Testis (tissue), 3 donors: ENCODE measurements around the gene PPP1R3A. TPM values are rescaled to one million over a fixed set of nuclear protein-coding genes. Genes with fewer than 3 reads are reported as not detected.

Experiments
- DNase-seq: peaks from one replicate; pipeline ENCODE4 v3.0.0-alpha.2; 2019
- H3K27ac ChIP-seq, 2 donors: fragments of 200-600 bp; sonication (generic); one replicate each; pipeline ENCODE4 v1.5.1; 2019
- H3K27me3 ChIP-seq: fragments of 200-600 bp; sonication (generic); one replicate; pipeline ENCODE4 v1.5.1; 2019
- H3K36me3 ChIP-seq: fragments of 200-600 bp; sonication (generic); one replicate; pipeline ENCODE4 v1.5.1; 2017; ENCODE audit warnings: low read depth; ENCODE audit errors: missing control alignments
- H3K4me1 ChIP-seq: fragments of 200-600 bp; sonication (generic); one replicate; pipeline ENCODE4 v1.5.1; 2019
- H3K4me3 ChIP-seq, 2 donors: fragments of 200-600 bp; sonication (generic); one replicate each; pipeline ENCODE4 v1.5.1; 2017 to 2019
- H3K9me3 ChIP-seq: fragments of 200-600 bp; sonication (generic); one replicate; pipeline ENCODE4 v1.5.1; 2017
- POLR2A ChIP-seq: fragments of 450-650 bp; IDR thresholded peaks from one replicate; pipeline ENCODE4 v1.6.1; 2017; ENCODE audit warnings: antibody characterized with exemption, mild to moderate bottlenecking, moderate library complexity
- WGBS, 2 donors: methylation state at CpG; one replicate each; pipeline ENCODE4 v1.1.5; 2018; 5-methylcytosine and 5-hydroxymethylcytosine counted together
- intact Hi-C: fragments of 100-400 bp; cut with DNase I; formaldehyde crosslinking; loops from one replicate; pipeline ENCODE4 v1.15.1; 2023; ENCODE audit warnings: low total_unique reads
- polyA plus RNA-seq: library from polyadenylated mRNA; stranded (reverse); fragments of 350-450 nt; fragmentation: Illumina TruSeq; extraction: RNeasy Lipid Tissue Mini Kit (QIAGEN cat#74804); gene quantifications from one replicate; pipeline ENCODE4 v1.2.3, GENCODE V29; 2014; ENCODE audit warnings: low read depth, low replicate concordance; ENCODE audit not compliant: insufficient read depth
- total RNA-seq, 2 donors: library from RNA; depleted of rRNA; stranded (reverse); fragments of >200 nt; gene quantifications; one replicate each; pipeline ENCODE4 v1.2.3, GENCODE V29; 2016
- TF ChIP-seq, protein P1 (sequence below), 3 experiments: fragments of 450-650 bp in 2 of 3; fragments of 200-600 bp in 1 of 3; sonication (generic) in 1 of 3; IDR thresholded peaks; one replicate each; pipeline ENCODE4 v1.5.1; 2016 to 2019; ENCODE audit warnings: antibody characterized with exemption in 3 of 3, mild to moderate bottlenecking in 2 of 3, moderate library complexity in 1 of 3

Gene PPP1R3A
- total and polyA plus RNA-seq, 3 donors from 2014 or later = 0.24 to 1.4 (median 0.99) TPM

DNA sequence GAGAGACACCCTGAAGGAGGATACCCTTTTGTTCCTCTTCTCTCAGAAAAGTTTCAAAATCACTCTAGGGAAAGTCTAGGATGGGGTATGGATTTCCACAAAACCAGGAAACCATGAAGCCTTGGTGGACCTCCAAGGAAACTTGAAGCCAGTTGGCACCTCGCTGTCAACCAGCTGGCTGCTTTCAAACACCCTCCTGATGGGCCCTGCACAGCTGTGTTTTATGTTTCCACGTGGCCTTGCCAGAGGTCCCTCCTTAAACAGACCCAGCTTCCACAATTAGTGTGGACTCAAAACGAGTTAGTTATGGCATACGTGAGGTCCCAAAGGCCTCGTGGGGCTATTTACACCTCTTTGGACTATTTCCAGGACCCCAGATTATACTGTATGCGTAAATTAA, 5.9 kb downstream of the PPP1R3A start:
- 37 to 52% methylated on average over 4 to 6 of the region's 6 CpGs for WGBS, 2 donors
- Histone ChIP-seq H3K27me3 (no peaks in the 10 kb centered on the region), H3K4me1 (no peaks in the 10 kb centered on the region), H3K36me3 (no peaks in the 10 kb centered on the region), H3K27ac (no peak overlapping the region), H3K9me3 (no peaks in the 10 kb centered on the region), H3K4me3 (no peak overlapping the region)
- no peak for DNase-seq
- intact Hi-C loops = no loop called here
- TF ChIP-seq, protein P1, sequence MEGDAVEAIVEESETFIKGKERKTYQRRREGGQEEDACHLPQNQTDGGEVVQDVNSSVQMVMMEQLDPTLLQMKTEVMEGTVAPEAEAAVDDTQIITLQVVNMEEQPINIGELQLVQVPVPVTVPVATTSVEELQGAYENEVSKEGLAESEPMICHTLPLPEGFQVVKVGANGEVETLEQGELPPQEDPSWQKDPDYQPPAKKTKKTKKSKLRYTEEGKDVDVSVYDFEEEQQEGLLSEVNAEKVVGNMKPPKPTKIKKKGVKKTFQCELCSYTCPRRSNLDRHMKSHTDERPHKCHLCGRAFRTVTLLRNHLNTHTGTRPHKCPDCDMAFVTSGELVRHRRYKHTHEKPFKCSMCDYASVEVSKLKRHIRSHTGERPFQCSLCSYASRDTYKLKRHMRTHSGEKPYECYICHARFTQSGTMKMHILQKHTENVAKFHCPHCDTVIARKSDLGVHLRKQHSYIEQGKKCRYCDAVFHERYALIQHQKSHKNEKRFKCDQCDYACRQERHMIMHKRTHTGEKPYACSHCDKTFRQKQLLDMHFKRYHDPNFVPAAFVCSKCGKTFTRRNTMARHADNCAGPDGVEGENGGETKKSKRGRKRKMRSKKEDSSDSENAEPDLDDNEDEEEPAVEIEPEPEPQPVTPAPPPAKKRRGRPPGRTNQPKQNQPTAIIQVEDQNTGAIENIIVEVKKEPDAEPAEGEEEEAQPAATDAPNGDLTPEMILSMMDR (IDR thresholded peaks at IDR 0.05) = no peak
- no peak for TF ChIP-seq POLR2A

DNA sequence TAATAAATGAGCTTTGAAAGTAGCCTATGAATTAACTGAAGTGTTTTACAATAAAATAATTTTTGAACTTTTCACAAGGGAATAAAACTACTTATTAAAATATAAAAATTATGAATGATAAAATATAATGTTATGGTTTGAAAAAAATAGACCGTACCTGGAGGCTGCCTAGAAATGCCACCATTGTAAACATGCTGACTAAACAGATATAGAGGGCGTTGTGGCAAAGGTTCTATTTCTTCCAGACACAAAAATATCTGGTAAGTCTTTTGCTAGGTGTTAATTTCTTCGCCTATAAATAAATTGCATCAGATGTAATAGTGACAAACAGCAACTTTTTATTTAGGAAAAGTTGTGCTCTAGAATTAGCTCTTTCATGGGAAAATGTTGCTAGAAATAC, 11.2 kb downstream of the PPP1R3A start:
- intact Hi-C loops = no loop called here
- no peak for TF ChIP-seq POLR2A
- TF ChIP-seq, protein P1 (IDR thresholded peaks at IDR 0.05) = no peak
- Histone ChIP-seq H3K9me3 (no peaks in the 10 kb centered on the region), H3K27me3 (no peaks in the 10 kb centered on the region), H3K36me3 (no peaks in the 10 kb centered on the region), H3K27ac (no peak overlapping the region), H3K4me1 (no peaks in the 10 kb centered on the region), H3K4me3 (no peak overlapping the region)
- 87 to 89% methylated on average over 3 of the region's 3 CpGs for WGBS, 2 donors
- no peak for DNase-seq

DNA sequence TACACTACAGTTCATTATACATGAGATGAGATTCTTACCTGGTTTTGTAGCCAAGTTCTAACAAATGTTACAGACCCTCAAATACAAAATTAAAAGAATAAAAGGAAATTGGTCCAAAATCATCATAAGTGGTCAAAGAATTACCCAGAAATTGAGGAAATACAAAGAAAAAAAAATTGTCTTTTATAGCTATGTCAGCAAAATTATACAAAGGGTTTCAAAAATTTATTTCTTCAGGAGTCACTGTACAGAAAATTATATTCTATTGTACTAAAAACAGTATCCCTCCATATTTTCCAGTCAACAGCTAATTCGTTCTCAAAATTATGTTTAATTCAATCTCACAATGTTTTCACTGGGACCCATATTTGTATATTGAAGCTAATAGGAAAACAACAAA, 14.3 kb downstream of the PPP1R3A start:
- DNase-seq = no peak
- WGBS, 2 donors = 69 to 78% methylated on average over 1 of the region's 1 CpG
- H3K4me3 ChIP-seq = no peak overlapping the region

DNA sequence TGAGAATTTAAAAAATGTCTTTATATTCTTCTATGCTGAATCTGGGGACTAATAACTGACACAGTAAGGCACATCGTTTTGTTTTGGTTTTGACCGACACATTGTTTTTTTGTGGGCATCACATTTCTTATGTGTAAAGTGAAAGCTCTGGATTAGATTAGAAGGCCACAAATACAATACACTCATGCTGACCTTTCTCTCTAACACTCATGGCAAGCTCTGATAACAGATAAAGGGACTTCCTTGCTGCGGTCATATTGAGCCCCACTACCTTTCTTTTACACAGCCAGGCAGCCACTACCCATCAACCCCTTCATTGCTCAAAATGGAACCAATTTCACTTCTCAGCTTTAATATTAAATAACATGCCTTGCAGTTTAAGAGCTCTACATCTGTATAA, 26.0 kb downstream of the PPP1R3A start:
- no peak for TF ChIP-seq POLR2A
- TF ChIP-seq, protein P1 (IDR thresholded peaks at IDR 0.05) = no peak
- Histone ChIP-seq H3K4me1 (no peaks in the 10 kb centered on the region), H3K4me3 (no peak overlapping the region), H3K27ac (no peak overlapping the region), H3K27me3 (no peaks in the 10 kb centered on the region), H3K36me3 (no peaks in the 10 kb centered on the region), H3K9me3 (no peaks in the 10 kb centered on the region)
- 52 to 59% methylated on average over 3 of the region's 3 CpGs for WGBS, 2 donors
- DNase-seq = no peak
- intact Hi-C loops = no loop called here

More for the DNA sequence above, 14.3 kb downstream of the PPP1R3A start:
- Histone ChIP-seq H3K4me1 (no peaks in the 10 kb centered on the region), H3K9me3 (no peaks in the 10 kb centered on the region), H3K36me3 (no peaks in the 10 kb centered on the region), H3K27ac (no peak overlapping the region), H3K27me3 (no peaks in the 10 kb centered on the region)
- intact Hi-C loops = no loop called here
- no peak for TF ChIP-seq POLR2A
- TF ChIP-seq, protein P1 (IDR thresholded peaks at IDR 0.05) = no peak

DNA sequence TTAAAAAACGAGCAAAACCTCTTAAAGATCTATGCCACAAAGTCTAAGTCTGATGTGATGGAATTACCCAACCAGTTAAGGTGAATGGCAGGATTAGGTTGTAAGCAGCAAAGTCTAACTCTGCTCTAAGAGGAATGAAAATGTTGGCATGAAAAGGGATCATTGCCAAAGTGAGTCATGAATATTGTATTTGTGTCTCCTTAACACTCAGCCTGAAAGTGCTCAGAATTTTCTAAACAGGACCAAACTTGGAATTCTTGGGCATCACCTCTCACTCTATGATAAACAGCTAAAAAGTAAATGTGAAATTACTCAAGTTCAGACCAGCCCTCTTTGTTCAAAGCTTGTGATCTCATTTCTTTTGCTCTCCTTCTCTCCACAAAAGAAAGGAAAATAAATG, 27.0 kb downstream of the PPP1R3A start:
- DNase-seq = no peak
- H3K9me3 ChIP-seq = no peaks in the 10 kb centered on the region
- no peaks in the 10 kb centered on the region for H3K27me3 ChIP-seq
- H3K4me3 ChIP-seq = no peak overlapping the region
- no peak overlapping the region for H3K27ac ChIP-seq
- no peaks in the 10 kb centered on the region for H3K36me3 ChIP-seq
- 64 to 81% methylated on average over 1 of the region's 1 CpG for WGBS, 2 donors
- H3K4me1 ChIP-seq = no peaks in the 10 kb centered on the region
- TF ChIP-seq, protein P1 (IDR thresholded peaks at IDR 0.05) = no peak
- TF ChIP-seq POLR2A = no peak
- intact Hi-C loops = no loop called here
